GM12801 (cell line): ENCODE measurements around the gene NTM.

Experiments
- TF ChIP-seq, protein P1 (sequence below): IDR thresholded peaks from one replicate; pipeline ENCODE4 v1.5.1; 2011; ENCODE audit warnings: control low read depth; ENCODE audit not compliant: insufficient read length; ENCODE audit errors: extremely low read depth

NTM gene

DNA sequence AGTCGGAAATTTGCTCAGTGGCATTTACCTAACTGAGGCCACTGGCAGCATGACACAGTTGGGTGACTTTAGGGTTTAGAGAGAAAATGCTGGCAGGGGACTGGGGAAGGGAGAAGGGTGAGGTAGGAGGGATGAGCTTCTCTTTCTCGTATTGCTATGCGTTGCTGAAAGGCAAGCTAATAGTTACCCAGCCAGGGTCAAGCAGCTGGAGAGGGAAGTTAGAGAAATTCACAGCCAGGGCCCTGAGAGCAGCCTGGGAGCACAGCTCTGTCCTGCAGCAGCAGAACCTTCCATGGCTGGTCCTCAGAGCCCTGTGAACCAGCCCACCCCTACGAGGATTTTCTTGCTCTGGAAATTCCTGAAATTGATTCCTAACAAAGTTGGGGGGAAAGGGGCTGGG, 679.6 kb downstream of the NTM start:
- TF ChIP-seq, protein P1, sequence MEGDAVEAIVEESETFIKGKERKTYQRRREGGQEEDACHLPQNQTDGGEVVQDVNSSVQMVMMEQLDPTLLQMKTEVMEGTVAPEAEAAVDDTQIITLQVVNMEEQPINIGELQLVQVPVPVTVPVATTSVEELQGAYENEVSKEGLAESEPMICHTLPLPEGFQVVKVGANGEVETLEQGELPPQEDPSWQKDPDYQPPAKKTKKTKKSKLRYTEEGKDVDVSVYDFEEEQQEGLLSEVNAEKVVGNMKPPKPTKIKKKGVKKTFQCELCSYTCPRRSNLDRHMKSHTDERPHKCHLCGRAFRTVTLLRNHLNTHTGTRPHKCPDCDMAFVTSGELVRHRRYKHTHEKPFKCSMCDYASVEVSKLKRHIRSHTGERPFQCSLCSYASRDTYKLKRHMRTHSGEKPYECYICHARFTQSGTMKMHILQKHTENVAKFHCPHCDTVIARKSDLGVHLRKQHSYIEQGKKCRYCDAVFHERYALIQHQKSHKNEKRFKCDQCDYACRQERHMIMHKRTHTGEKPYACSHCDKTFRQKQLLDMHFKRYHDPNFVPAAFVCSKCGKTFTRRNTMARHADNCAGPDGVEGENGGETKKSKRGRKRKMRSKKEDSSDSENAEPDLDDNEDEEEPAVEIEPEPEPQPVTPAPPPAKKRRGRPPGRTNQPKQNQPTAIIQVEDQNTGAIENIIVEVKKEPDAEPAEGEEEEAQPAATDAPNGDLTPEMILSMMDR = no peak

DNA sequence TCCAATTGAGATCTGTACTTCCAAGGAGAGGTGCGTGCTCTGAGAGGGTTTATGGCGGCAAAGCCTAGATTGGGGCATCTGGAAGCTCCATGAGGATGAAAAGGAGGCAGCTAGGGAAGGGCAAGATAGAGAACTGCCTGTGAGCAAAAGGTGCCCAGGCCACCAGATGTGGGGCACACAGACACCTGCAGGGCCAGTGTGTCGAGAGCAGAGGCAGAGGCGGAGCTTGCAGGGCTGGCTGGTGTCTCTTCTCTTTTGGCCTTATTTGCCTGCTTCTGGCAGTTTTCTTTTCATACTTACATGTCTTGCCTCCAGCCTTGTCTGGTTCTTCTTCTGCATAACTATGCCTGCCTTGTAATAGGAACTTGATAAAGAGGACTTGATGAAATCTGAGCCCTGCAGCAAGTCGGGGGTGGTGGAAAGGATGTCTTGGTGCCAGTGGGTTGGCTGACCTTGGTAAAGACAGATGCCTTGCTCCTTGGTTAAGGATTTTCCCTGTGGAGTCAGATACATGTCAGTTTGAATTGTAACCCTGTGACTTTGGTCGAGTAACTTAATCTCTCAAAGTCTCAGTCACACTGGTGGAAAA, 680.3 kb downstream of the NTM start:
- TF ChIP-seq, protein P1 = no peak

- TF ChIP-seq, protein P1 = no peak
Measured at GRCh38 chr11:132051704-132052103, 681.3 kb downstream of the NTM start.

- TF ChIP-seq, protein P1 = no peak
Measured at GRCh38 chr11:132052342-132052741, 681.9 kb downstream of the NTM start.

- TF ChIP-seq, protein P1 = no peak
Measured at GRCh38 chr11:132052904-132053303, 682.5 kb downstream of the NTM start.

- TF ChIP-seq, protein P1 = no peak
Measured at GRCh38 chr11:132054822-132055221, 684.4 kb downstream of the NTM start.

- TF ChIP-seq, protein P1 = no peak
Measured at GRCh38 chr11:132055296-132055695, 684.9 kb downstream of the NTM start.
